Measurements from ENCODE around the gene FGF6.
"Not testable (repeated sequence)": the region's sequence is repeated elsewhere in the genome, so short reads cannot be mapped to it uniquely, and the experiment has no call there.

FGF6 gene

DNA sequence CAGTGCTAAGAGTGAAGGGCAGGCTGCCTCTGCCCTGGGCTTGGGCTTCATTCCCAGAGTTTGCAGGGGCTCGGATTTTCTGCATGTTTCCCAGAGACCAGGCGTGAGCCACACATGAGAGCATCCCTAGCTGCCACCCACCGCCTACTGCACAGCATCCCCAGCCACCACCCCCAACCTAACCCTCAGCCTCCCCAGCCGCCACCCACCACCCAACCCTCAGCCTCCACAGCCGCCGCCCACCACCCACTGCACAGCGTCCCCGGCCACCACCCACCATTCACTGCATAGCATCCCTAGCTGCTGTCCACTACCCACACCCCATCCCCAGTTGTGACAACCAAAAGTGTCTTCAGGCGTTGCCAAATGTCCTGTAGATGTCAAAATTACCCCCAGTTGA, 22.6 kb downstream of the FGF6 start:
- DNase-seq: no peak
- intact Hi-C loops (cut with DNase I): loop anchor here (10.0 kb wide), 1 partner anchor 102 kb away; no protein-coding TSS in a partner anchor

DNA sequence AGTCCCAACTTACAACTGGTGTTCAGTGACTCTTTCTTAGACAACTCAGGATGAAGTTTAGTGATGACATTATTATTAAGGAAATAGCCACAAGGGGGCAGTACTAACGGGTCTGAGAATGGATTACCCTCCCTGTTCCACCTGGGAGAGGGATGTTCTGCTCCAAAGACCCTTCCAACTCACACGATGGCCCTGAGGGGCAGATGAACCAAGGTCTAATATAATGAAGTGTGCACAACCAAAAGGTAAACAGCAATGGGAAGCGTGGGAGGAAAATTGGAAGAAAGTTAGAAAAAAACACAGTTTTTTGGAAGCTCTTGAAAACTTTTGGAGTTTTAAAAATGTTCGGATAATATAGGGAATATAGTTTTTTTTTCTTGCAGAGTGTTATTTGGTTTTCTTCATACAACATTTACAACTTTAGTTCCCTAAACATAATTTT, 24.0 kb downstream of the FGF6 start:
- intact Hi-C loops (cut with DNase I): loop anchor here (10.0 kb wide), 1 partner anchor 103 kb away; no protein-coding TSS in a partner anchor
- DNase-seq: no peak

DNA sequence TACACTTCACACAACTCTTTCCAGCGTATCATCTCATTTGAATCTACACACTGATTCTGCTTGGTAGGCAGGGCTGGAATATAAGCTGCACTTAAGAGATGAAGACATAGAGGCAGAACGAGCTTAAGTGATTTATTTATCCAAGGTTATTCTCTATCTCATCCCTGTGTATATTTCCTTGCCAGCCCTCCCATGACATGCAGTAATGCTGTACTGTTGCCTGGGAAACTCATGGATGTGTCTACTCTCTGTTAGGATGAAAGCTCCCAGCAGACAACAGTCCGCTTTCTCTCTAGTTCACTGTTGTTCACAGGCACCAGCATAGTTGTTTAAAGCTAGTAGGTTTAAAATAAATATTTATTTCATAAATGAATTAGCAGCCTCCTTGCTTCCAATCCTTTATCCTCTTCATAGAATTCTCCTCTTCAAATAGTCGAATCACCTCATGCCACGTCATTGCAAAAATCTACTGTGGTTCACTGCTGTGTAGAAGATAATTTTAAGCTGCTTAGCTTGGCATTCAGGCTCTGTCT, 25.4 kb downstream of the FGF6 start:
- DNase-seq: no peak
- intact Hi-C loops (cut with DNase I): loop anchor here (10.0 kb wide), 1 partner anchor 105 kb away; no protein-coding TSS in a partner anchor

DNA sequence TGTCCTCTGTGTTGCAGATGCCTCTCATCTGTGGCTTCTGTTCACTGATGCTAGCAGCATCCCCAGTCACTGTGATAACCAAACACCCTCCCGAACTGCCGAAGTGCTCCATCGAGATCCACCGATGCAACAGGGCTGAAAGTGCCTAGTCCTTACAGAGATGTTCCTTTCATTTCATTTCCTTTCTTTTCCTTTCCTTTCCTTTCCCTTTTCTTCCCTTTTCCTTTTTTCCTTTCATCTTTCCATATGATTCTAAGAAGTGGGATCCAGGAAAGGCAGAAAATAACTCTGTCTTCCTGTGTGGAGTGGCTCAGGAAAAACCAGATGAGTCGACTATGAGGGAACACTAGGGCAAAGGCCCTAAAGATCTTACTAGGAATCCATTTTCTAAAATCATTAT, 26.7 kb downstream of the FGF6 start:
- DNase-seq: no peak
- intact Hi-C loops (cut with DNase I): no loop called here

DNA sequence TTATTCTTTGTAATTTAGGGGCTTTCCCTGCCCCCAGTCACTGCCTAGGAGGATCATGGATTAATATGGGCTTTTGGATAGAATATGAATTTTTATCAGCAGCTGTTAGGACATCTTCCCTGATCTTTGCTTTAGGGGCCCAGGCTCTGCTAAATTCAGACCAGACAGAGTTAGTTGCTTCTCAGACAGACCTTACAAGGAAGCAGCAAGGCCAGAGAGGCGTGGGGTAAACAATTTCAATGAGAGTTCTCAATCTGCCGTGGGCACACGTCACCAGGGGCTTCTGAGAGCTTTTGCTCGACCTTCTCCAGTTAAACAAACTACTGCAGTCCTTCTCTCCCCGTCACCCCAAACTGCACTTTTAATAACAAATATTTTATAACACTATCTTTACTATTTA, 27.7 kb downstream of the FGF6 start:
- intact Hi-C loops (cut with DNase I): no loop called here
- DNase-seq: no peak

DNA sequence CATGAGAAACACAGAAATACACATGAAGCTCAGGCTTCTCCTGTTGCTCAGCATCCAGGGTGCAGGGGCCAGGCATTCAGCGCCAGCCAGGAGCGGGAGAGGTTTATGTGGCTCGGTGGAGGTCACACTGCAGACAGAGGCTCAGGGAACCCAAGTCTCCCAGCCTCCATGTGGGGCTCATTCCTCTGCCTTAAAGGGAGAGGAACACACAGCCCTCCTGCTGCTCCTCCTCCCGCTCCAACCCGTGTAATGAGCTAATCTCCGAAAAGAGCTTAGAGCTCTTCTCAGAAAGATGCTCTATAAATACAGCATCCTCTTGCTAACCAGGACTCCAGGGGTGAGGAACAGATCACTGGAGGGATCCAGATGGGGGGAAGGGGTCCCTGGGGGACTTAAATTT, 28.2 kb downstream of the FGF6 start:
- DNase-seq: peak in 2 of 10 donors; percentile 4 to 84
- intact Hi-C loops (cut with DNase I): no loop called here

DNA sequence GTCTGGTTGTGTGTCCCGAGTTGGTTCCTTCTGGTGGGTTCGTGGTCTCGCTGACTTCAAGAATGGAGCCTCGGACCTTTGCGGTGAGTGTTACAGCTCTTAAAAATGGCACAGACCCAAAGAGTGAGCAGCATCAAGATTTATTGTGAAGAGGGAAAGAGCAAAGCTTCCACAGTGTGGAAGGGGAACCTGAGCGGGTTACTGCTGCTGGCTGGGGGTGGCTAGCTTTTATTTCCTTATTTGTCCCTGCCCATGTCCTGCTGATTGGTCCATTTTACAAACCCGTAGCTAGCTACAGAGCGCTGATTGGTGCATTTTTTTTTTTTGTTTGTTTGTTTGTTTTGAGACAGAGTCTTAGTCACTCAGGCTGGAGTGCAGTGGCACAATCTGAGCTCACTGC, 29.3 kb downstream of the FGF6 start:
- intact Hi-C loops (cut with DNase I): no loop called here
- no peak for DNase-seq

DNA sequence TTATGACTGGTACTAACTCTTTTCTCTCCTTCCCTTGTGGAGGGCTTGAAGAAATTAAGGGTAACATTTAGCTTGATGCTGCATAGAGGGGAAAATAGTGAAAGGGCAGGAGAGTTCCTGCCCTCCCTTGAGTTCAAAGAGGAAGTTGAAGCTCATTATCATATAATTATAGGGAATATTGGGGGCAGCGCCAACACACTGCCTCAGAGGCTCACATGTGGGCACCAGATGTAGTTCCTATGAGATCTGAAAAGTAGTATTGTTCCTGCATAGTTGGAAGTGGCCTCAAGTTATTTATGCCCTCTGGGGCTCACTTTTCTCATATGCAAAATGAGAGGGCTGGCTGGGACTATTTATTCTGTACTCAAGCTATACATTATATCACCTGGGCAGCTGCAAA, 33.1 kb downstream of the FGF6 start:
- DNase-seq: no peak
- intact Hi-C loops (cut with DNase I): no loop called here

DNA sequence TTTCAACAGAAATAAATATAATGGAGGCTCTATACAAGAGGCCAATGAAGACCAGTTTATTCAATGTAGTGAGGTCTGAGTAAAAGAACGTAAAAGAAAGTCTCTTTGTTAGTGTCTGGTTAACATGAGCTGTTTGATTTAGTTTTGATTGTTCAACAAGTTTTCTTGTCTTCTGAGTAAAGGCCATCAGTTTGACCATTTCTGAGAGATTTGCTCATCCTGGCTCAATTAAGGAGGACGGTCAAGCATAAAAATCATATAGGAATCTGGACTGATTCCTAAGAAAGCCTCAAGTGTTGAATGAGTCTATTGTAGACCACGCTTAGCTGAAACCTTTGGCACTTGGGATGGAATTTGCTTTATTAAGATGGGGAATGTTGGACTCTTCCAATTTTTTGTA, 33.6 kb downstream of the FGF6 start:
- no peak for DNase-seq

DNA sequence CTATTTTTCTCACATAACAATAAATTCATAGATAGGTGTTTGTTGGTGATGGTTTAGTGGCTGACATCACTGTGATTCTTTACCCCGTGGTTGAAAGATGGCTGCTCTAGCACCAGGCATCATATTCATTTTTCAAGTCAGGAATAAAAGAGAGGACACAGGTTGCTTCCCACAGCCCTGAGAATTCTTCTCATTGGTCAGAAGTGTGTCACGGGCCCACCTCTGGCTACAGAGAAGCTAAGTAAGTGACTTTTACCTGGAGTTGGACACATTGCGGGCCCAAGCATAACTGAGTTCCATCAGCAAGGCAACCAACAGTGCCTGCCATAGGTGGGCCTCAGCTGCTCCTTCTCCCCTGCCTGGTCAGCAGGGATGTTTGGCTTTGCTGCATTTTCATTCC, 38.5 kb downstream of the FGF6 start:
- DNase-seq: no peak
- intact Hi-C loops (cut with DNase I): no loop called here

More for the DNA sequence above, 33.6 kb downstream of the FGF6 start:
- intact Hi-C loops (cut with DNase I): no loop called here

DNA sequence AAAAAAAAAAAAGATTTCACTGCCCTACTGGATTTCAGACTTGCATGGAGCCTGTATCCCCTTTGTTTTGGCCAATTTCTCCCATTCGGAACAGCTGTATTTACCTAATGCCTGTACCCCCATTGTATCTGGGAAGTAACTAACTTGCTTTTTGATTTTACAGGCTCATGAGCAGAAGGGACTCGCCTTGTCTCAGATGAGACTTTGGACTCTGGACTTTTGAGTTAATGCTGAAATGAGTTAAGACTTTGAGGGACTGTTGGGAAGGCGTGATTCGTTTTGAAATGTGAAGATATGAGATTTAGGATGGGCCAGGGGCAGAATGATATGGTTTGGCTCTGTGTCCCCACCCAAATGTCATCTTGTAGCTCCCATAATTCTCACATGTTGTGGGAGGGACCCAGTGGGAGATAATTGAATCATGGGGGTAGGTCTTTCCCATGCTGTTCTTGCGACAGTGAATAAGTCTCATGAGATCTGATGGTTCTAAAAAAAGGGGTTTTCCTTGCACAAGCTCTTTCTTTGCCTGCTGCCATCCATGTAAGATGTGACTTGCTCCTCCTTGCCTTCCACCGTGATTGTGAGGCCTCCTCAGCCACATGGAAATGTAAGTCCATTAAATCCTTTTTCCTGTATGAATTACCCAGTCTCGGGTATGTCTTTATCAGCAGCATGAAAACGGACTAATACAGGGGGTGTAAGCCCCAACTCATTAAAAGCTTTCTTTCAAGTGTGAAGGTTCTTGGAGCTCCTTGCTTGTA, 40.6 kb downstream of the FGF6 start:
- intact Hi-C loops (cut with DNase I); DNase-seq: not testable (repeated sequence)

DNA sequence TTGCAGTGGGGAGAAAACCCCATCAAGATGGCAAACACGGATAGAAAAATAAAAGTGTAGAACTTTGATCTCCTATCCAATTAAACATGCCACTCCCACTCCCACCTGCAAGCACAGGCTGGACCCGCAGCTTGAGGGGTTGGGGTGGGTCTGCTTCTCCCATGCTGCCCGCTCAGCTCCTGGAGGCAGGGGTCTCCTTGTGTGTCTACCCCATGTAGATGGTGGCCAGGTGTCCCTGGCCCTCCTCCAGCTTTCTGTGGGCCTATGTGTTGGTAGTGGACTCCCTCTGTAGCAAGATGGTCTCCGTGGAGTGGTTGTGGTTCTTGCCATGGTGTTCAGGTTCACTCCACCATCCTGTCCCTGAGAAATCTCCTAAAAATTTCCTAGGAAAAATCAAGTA, 42.6 kb downstream of the FGF6 start:
- intact Hi-C loops (cut with DNase I): no loop called here
- DNase-seq: no peak

DNA sequence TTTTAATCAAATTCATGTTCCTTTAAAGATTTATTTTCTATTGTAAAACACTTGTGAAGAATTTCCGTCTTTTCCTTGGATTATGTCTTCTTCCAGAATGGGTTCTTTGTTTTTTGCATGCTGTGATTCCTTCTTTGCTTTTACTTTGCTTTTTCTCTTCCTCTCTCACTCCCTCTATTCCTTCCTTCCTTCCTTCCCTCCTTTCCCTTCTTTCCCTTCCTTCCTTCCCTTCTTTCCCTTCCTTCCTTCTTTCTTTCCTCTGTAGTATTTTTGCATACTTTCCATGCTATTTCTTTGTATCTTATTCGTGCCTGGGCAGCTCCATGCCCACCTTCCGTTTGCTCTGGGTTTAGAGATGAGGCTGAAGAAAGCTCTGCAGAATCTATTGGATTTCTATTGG, 44.5 kb downstream of the FGF6 start:
- intact Hi-C loops (cut with DNase I): no loop called here

DNA sequence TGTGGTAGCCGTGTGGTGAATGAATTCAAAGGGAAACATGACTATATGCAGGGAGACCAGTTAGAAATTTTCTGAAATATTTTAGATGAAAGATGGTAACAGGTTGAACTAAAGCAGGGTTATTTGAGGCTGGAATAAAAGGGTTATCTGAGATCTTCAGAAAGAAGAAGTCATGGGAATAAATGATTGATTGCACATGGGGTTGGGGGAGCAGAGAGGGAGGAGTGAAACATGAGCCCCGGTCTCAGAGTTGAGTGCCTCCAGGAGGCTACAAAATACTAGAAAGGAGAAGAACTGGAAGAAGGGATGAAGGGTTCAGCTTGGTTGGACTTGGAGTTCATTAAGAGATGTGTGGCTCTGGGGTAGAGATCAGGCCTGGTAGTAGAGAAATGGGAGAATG, 49.8 kb downstream of the FGF6 start:
- DNase-seq: no peak
- intact Hi-C loops (cut with DNase I): no loop called here

More for the DNA sequence above, 44.5 kb downstream of the FGF6 start:
- DNase-seq: no peak

DNA sequence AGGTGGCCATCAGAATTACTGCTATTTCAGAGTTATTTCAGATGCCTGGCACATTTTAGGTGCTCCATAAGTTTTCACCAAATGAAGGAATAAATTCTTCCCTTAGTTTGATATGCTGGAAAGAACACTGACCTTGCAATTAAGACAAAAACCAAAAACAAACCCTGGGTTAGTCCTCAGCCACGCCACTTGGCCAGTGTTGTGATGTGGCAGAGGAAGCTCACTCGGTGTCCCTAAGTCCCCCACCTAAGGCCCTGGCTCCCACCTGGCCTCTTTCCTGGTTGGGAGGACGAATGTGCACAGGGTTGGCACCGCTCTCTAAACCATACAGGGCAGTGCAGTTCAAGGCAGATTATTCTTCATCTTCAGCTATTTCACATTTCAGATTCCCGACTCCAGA, 52.4 kb downstream of the FGF6 start:
- no peak for DNase-seq
- intact Hi-C loops (cut with DNase I): no loop called here

DNA sequence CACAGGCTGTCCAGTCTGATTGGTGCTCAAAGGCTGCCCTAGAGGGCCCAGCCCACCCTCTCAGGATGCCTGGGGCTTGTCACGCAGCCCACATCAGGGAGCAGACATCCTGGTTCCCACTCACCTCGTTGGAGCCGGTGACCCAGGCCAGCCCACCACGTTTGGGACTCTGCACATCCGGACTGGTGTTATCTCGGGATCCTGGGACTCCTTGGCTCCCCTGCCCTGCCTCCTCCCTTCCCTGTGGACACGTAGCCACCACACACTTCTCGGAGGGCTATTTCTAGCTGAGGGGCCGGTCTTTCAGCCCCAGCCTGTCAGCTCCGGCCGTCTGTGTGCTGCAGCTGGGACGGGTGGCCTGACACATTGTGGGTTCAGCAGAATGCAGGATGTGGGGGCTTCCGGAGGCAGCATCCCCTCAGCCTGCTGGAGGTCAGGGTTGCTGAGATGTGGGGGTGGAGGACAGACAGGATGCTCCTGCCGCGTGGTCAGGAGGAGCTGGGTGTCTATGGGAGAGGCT, 53.3 kb downstream of the FGF6 start:
- DNase-seq: no peak
- intact Hi-C loops (cut with DNase I): no loop called here

DNA sequence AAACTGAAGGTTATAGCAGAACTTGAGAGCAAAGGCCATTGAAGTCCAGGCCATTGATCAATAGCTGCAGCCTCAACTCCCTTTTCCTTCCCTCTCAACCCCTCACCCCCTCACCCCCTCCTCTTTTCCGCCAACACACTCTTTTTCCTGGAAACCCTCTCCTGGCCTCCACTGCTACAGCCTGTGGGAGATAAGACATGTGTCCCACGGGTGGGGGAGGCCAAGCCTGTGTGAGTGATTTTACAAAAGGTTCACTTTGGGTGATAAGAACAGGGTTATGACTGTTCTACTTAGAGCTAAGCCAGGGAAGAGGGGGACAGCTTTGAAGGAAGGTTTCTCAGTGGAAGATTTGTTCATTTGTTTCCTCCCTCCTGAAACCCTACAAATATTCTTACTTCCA, 57.0 kb downstream of the FGF6 start:
- DNase-seq: no peak
- intact Hi-C loops (cut with DNase I): no loop called here

DNA sequence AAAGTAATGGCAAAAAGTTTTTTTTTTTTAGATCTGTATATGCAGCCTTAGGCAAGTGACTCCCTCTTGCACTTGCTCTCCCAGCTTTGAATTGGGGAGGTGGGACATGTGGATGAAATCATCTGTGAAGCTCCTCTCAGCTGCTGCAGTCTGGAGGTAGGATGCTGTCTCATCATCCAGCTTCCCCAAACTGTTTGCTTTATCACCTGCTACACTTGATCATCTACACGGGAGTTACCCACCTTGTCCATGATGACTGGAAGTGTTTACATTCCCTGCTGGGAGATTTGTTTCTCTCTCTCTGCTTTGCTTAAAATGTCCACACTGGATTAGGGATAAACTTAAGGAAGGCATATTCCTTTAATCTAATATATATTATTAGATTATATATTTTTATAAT, 57.6 kb downstream of the FGF6 start:
- intact Hi-C loops (cut with DNase I): no loop called here
- no peak for DNase-seq

DNA sequence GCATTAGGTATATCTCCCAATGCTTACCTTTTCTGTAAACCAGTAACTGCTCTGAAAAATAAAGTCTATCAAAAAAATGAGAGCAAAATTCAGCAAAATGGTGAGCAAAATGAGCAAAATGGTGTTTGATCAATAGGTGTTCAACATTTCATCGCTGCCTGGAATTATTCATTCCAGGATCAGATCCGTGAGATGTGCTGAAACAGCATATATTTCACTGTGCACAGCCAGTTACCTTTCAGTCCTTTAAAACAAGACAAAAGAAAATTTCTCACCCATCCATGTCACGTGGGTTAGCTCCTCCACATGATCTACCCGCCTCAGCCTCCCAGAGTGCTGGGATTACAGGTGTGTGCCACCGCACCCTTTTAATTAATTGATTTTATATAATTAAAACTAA, 58.0 kb downstream of the FGF6 start:
- intact Hi-C loops (cut with DNase I): no loop called here

DNA sequence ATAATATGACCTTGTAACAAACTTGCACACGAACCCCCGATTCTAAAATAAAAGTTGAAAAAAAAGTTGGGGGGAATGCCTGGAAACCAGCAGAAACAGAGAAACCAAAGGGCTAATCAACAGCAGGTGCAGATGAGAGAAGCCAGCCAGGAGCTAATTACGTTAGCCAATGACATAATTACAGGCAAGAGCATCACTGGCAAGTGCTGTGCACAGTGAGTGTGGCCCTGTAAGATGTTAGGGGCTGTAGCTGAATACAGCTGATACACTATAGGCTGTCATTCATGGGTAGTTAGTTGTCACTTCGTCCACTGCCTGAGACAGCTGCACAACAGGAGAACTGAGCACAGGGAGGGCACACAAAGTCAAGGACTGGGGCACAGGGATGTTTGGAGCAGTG, 58.8 kb downstream of the FGF6 start:
- intact Hi-C loops (cut with DNase I): no loop called here
- DNase-seq: no peak

More for the DNA sequence above, 58.0 kb downstream of the FGF6 start:
- DNase-seq: no peak
